HG02970 (cell line): ENCODE data around the gene SMIM5.

Source experiments
- ATAC-seq: cut with Tn5 transposase; IDR thresholded peaks from one replicate; pipeline ENCODE4 v1.9.1; 2021; ENCODE audit warnings: mild to moderate bottlenecking, moderate library complexity, moderate number of reproducible peaks; ENCODE audit not compliant: unreplicated experiment, low FRiP score

SMIM5 gene

GRCh38 chr17:75602644-75603043 lies 30.6 kb upstream of the SMIM5 start:
- ATAC-seq, result no peak

- no peak for ATAC-seq
Measured at GRCh38 chr17:75603123-75603522, 30.1 kb upstream of the SMIM5 start.

GRCh38 chr17:75604034-75604695 lies 29.1 kb upstream of the SMIM5 start:
- ATAC-seq, result no peak

- no peak for ATAC-seq
Measured at GRCh38 chr17:75605790-75606189, 27.4 kb upstream of the SMIM5 start.

DNA sequence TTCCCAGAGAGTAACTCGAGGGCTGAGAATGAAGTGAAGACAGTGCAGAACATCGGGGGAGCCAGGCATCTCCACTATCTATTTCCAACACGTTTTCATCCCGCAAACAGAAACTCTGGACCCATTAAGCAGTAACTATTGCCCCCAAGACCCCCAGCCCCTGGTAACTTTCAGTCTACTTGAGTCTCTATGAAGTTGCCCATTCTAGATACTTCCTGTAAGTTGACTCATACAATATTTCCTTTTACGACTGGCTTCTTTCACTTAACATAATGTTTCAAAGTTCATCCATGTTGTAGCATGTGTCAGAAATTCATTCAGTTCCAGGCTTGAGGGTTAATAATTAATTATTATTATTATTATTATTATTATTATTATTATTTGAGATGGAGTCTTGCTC lies 26.1 kb upstream of the SMIM5 start:
- no peak for ATAC-seq

DNA sequence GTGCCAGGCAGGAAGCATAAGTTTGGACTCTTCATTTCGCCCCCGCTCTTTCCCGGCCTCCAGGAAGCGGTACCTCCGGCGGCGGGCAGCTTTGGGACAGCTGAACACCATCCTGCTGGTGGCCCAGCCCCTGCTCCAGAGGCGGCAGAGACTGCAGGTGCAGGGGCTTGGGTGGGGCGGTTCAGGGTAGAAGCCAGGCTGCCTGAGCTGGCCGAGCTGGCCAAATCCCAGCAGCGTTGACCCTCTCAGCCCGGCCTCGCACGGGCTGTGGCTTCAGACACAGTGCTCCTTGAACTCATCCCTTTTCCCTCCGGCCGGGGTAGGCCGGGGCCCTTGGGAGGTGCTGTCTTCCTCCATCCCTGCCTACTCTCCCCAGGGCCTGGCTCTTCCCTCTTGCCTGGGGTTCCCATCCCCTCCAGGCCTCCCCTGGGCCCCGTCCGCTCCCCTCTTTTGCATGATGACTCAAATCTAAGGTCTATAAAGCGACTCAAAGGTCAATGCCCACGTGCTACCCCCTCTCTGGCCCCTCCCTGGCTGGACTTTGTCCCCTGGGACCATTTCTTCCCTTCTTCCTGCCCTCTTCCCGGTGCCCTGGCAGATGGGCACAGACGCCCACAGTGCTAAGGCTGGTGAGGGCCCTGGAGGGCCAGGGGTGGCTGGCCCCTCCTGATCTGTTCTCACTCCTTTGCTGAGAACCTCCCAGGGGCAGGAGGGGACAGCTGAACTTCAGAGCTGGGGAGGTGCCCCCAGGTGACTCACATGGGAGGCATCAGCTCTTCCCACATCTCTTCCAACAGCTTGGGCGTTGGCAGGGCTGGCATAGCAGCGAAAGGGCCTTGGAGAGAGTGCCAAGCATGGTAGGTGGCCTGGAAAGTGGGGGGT lies 22.9 kb upstream of the SMIM5 start:
- ATAC-seq, result no peak

DNA sequence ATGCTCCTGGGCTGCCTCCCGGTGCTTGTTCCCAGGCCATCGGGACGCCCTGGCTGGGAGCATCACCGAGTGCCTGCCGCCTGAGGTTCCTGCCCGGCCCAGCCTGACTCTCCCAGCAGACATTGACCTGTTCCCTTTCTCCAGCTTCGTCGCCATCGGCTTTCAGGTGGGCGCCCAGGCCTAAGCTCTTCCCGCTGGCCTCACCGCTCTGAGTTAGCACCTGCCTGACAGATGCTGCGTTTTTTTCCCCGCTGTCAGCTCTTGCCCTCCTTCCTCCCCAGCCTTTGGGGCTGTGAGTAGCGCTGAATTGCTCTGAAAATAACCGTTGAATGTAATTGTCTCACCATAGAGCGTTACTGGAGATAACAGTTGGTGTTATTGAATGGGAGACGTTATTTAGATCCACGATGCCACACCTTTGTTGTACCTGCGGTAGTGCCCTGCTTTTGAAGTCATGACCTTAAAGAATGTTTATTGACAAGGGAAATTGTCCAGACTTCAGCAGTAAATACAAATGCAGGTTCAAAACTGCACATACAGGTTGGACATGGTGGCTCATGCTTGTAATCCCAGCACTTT lies 21.3 kb upstream of the SMIM5 start:
- no peak for ATAC-seq

DNA sequence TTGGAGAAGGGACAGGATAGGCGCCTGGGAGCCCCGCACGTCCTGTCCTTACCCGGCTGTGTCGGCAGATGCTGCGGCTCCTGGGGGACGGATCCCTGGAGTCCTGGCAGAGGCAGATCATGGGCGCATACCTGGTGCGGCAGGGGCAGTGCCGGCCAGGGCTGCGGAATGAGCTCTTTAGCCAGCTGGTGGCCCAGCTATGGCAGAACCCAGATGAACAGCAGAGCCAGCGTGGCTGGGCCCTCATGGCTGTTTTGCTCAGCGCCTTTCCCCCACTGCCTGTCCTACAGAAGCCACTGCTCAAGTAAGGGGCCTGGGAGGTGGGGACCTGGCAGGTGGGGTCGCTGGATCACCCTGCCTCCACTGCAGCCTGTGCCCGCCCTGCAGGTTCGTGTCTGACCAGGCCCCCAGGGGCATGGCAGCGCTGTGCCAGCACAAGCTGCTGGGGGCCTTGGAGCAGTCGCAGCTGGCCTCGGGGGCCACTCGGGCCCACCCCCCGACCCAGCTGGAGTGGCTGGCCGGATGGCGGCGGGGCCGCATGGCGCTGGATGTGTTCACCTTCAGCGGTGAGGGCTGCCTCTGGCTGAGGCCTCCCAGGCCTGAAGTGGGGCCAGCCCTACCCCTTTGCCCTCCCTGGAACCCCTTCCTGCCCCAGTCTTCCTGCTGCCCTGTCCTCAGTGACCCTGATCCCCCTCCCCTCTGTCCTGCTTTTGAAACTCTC lies 20.2 kb upstream of the SMIM5 start:
- no peak for ATAC-seq

- no peak for ATAC-seq
Measured at GRCh38 chr17:75614006-75614405, 19.2 kb upstream of the SMIM5 start.

DNA sequence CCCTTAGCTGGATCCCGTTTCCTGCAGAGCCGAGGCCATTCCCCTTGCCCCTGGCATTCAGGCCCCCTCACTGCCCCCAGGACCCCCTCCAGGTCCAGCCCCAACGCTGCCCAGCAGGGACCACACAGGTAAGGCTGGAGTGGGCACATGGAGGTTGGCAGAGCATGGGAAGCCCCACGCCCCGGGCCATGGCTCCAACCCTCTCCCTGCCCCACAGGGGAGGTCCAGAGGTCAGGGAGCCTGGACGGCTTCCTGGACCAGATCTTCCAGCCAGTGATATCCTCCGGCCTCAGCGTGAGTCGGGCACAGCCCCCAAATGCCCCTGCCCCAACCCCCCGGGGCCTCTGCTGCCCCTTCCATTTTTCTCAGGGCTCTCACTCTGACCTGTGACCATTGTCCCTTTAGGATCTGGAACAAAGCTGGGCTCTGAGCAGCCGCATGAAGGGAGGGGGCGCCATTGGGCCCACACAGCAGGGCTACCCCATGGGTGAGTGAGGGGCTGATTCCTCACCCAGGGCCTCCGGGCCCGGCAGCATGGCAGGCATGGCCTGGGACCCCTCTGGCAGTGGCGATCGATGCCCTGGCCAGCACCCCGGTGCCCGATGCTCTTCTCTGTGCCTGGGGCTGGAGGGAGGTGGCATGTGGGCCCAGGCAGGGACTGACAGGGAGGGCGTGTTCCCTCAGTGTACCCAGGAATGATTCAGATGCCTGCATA lies 18.5 kb upstream of the SMIM5 start:
- no peak for ATAC-seq

- ATAC-seq, result no peak
Measured at GRCh38 chr17:75615301-75615700, 17.9 kb upstream of the SMIM5 start.

DNA sequence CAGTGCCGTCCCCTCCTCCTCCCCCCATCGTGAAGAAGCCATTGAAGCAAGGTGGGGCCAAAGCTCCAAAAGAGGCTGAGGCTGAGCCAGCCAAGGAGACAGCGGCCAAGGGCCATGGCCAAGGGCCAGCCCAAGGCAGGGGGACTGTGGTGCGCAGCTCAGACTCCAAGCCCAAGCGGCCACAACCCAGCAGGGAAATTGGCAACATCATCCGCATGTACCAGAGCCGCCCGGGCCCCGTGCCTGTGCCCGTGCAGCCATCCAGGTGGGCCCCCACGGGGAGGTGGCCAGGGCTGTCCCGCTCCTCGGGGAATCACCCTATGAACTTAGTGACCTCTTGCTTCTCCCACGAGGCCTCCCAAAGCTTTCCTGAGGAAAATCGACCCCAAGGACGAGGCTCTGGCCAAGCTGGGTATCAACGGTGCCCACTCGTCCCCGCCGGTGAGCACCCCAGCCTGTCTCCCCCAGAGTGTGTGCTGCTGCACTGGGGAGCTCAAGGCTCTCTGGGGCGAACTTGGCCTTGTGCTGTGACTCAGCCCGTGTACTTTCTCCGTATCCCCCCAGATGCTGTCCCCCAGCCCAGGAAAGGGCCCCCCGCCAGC lies 16.6 kb upstream of the SMIM5 start:
- ATAC-seq, result no peak

DNA sequence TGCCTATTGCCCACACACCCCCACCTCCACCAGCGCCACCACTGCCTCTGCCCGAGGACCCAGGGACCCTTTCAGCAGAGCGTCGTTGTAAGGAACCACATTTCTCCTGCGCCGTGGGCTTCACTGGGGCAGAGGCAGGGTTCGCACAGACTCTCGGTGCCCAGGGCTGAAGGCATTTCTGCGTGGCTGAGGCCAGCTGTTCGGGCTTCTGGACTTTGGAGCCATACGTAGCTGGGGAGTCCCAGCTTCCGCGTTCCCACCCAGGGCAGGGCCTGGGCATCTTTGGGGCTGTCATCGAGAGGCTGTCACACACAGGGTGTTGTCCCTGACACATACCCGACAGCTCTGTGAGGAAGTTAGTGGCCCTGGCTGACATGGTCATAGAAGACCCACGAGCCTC lies 16.0 kb upstream of the SMIM5 start:
- ATAC-seq, result no peak

GRCh38 chr17:75617675-75618074 lies 15.6 kb upstream of the SMIM5 start:
- ATAC-seq, result no peak

- no peak for ATAC-seq
Measured at GRCh38 chr17:75619506-75620431, 13.5 kb upstream of the SMIM5 start.

DNA sequence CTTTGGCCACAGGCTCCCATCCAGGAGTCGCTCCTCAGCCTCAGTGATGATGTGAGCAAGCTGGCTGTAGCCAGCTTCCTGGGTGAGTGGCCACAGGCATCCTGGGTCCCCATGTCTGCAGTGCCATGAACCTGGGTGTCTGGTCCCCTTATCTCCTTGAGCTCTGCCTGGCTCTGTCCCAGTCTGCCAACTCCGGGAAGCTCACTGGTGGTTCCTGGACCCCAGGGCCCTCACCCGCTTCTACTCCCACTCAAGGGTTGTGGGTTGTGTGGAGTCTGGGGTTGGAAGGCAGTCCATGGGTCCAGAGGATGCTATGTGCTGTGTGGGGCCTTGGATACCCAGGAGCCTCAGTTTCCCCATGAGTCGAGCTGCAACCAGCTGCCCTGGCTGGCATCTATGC lies 11.7 kb upstream of the SMIM5 start:
- ATAC-seq, result no peak

- ATAC-seq, result no peak
Measured at GRCh38 chr17:75622076-75622475, 11.2 kb upstream of the SMIM5 start.

GRCh38 chr17:75622771-75623273 lies 10.4 kb upstream of the SMIM5 start:
- no peak for ATAC-seq

GRCh38 chr17:75623386-75623785 lies 9.8 kb upstream of the SMIM5 start:
- ATAC-seq, result no peak
